Activated T-helper 1 cell treated with anti-CD3 and anti-CD28 coated beads, Interleukin-12 subunit alpha, Interleukin-12 subunit beta, Interleukin-2, Interleukin-4 antibody, amounts not matched to agents 30 ng/mL and 10 ng/mL and 1 ng/mL, durations not matched to agents 14 hours and 24 hours and 36 hours (primary cell): Measurements from ENCODE around the gene CAMKMT. TPM values are rescaled to one million over a fixed set of nuclear protein-coding genes. Genes with fewer than 3 reads are reported as not detected.

Experiments
- DNase-seq: peaks from one replicate; pipeline ENCODE4 v3.0.0; 2021; ENCODE audit warnings: low spot score
- H3K27ac Mint-ChIP-seq: one replicate; pipeline ENCODE4 v1.8.0; 2021; ENCODE audit warnings: mild to moderate bottlenecking, mixed read lengths
- H3K27me3 Mint-ChIP-seq: one replicate; pipeline ENCODE4 v1.8.0; 2022; ENCODE audit warnings: mild to moderate bottlenecking, moderate library complexity, mixed read lengths; ENCODE audit not compliant: insufficient read depth
- H3K36me3 Mint-ChIP-seq: one replicate; pipeline ENCODE4 v1.8.0; 2021; ENCODE audit warnings: low read depth, mixed read lengths
- H3K4me1 Mint-ChIP-seq: one replicate; pipeline ENCODE4 v1.8.0; 2021; ENCODE audit warnings: low read depth, mixed read lengths
- H3K4me3 Mint-ChIP-seq: one replicate; pipeline ENCODE4 v1.8.0; 2021; ENCODE audit warnings: mild to moderate bottlenecking, moderate library complexity, mixed read lengths
- H3K9me3 Mint-ChIP-seq: one replicate; pipeline ENCODE4 v1.8.0; 2021; ENCODE audit warnings: mixed read lengths
- intact Hi-C: fragments of 100-400 bp; cut with micrococcal nuclease; formaldehyde crosslinking; loops from one replicate; pipeline ENCODE4 v1.15.1; 2024
- total RNA-seq: library from RNA; stranded (reverse); gene quantifications from 2 replicates; pipeline ENCODE4 v1.2.3, GENCODE V29; 2022

Gene CAMKMT
- total RNA-seq, 1 donor from 2014 or later, result 14.2 TPM

DNA sequence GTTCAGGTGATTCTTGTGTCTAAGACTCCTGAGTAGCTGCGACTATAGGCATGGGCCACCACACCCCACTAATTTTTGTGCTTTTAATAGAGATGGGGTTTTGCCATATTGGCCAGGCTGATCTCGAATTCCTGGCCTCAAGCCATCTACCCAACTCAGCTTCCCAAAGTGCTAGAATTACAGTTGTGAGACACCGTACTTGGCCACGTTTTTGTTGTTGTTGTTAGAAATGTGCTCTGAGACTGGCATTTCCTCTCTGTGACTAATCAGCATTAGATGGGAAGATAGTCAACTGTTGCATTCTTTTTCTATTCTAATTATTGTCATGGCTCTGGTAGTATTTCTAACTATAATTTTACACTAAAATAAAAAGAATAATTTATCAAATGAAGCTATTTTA is 191.7 kb downstream of the CAMKMT start:
- Mint-ChIP-seq H3K4me3 (no peak overlapping the region), H3K27ac (no peak overlapping the region), H3K27me3 (no peaks in the 10 kb centered on the region), H3K4me1 (no peaks in the 10 kb centered on the region), H3K36me3 (no peaks in the 10 kb centered on the region), H3K9me3 (no peaks in the 10 kb centered on the region)
- intact Hi-C loops, result no loop called here
- DNase-seq, result no peak

DNA sequence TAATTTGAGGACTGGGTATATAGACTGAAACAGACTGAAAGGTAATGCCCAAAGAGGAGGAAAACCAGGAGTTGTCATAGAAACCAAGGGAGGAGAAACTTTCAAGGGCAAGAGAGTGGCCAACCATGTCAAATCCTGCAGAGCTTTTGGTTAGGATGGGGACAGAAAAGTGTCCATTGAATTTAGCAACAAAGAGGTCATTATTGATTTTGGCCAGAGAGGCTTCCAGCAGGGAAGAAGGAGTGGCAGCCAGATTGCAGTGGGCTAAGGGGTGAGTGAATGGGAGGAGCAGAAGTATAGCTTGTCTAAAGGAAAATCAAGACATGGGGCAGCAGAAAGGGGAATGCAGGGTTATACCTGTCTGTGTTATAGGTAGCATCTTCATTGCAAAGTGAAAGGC is 194.0 kb downstream of the CAMKMT start:
- no peak overlapping the region for H3K27ac Mint-ChIP-seq
- H3K4me3 Mint-ChIP-seq, result no peak overlapping the region
- H3K27me3 Mint-ChIP-seq, result no peaks in the 10 kb centered on the region
- H3K4me1 Mint-ChIP-seq, result no peaks in the 10 kb centered on the region
- no peaks in the 10 kb centered on the region for H3K36me3 Mint-ChIP-seq
- H3K9me3 Mint-ChIP-seq, result no peaks in the 10 kb centered on the region
- DNase-seq, result no peak
- intact Hi-C loops, result no loop called here

DNA sequence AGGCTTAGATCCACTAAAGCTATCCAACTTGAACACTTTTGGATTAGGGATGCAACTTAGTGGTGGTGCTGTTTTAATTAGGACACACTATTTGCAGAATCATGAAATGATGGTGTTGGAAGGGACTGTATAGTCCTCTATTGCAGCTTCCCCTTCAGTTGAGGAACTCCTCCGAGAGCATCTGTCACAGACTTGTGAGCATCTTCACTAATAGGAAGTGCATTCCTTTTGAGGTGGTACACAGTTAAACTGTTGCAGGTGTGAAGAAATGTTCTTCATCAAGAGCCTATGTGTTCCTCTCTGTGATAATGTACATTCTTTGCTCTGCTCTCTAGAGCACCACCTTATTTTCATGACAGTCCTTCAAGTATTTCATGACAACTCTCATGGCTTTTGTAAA is 197.4 kb downstream of the CAMKMT start:
- no peak for DNase-seq
- no peaks in the 10 kb centered on the region for H3K4me1 Mint-ChIP-seq
- H3K4me3 Mint-ChIP-seq, result no peak overlapping the region
- no peaks in the 10 kb centered on the region for H3K36me3 Mint-ChIP-seq
- intact Hi-C loops, result no loop called here
- no peaks in the 10 kb centered on the region for H3K27me3 Mint-ChIP-seq
- no peak overlapping the region for H3K27ac Mint-ChIP-seq
- H3K9me3 Mint-ChIP-seq, result no peaks in the 10 kb centered on the region

DNA sequence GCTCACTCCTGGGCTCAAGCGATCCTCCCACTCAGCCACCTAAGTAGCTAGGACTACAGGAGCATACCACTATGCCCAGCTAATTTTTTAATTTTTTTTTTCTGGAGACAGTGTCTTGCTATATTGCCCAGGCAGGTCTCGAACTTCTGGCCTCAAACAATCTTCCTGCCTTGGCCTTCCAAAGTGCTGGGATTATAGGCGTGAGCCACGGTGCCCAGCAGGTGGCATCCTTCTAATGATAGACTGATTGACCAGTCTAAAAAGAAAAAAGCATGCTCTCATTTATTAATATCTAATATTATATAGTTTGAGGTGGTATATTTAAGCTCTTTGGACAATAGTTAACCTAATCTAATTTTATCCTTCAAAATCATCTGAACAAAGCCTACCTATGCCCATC is 198.6 kb downstream of the CAMKMT start:
- Mint-ChIP-seq H3K4me1 (no peaks in the 10 kb centered on the region), H3K36me3 (no peaks in the 10 kb centered on the region), H3K27ac (no peak overlapping the region), H3K4me3 (no peak overlapping the region), H3K27me3 (no peaks in the 10 kb centered on the region), H3K9me3 (no peaks in the 10 kb centered on the region)
- no peak for DNase-seq
- intact Hi-C loops, result loop anchor here (10.0 kb wide), 1 partner anchor 394 kb away; no protein-coding TSS in a partner anchor

DNA sequence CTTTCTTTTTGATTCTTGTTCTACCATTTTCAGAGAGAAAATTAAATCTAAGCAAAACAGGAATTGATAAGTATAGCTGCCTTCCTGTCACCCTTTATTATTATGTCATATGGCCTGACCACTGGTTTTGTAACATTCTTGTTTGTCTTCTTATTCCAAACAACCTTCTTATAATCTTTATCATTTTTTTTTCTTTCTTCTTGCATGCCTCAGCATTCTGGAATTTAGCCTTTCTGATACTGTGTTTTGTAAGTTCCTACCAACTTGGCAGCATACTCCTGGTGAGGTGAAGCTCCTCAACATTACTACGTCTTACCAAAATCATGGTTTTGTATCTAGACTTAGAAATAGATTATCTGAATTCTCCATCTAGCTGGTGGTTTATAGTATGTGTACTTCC is 199.2 kb downstream of the CAMKMT start:
- no peaks in the 10 kb centered on the region for H3K4me1 Mint-ChIP-seq
- H3K27ac Mint-ChIP-seq, result no peak overlapping the region
- no peaks in the 10 kb centered on the region for H3K27me3 Mint-ChIP-seq
- intact Hi-C loops, result loop anchor here (10.0 kb wide), 1 partner anchor 394 kb away; no protein-coding TSS in a partner anchor
- H3K4me3 Mint-ChIP-seq, result no peak overlapping the region
- no peak for DNase-seq
- H3K9me3 Mint-ChIP-seq, result no peaks in the 10 kb centered on the region
- H3K36me3 Mint-ChIP-seq, result no peaks in the 10 kb centered on the region

DNA sequence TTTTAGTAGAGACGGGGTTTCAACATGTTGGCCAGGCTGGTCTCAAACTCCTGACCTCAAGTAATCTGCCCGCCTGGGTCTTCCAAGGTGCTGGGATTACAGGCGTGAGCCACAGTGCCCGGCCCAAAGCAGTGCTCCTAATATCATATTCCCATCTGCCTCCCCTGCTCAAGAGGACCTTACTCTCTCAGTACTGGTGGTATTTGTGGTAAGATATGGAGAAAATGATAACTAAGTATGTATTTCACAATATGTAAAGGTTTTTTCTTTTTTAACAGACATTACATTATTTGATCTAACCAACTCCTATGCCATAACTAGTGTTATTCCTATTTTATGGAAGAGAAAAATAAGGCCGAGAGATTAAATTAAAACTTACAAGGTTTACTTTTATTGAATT is 201.0 kb downstream of the CAMKMT start:
- no peak for DNase-seq
- H3K4me1 Mint-ChIP-seq, result no peaks in the 10 kb centered on the region
- no peaks in the 10 kb centered on the region for H3K9me3 Mint-ChIP-seq
- no peak overlapping the region for H3K4me3 Mint-ChIP-seq
- H3K27ac Mint-ChIP-seq, result no peak overlapping the region
- intact Hi-C loops, result loop anchor here (10.0 kb wide), 1 partner anchor 392 kb away; no protein-coding TSS in a partner anchor
- no peaks in the 10 kb centered on the region for H3K27me3 Mint-ChIP-seq
- no peaks in the 10 kb centered on the region for H3K36me3 Mint-ChIP-seq

DNA sequence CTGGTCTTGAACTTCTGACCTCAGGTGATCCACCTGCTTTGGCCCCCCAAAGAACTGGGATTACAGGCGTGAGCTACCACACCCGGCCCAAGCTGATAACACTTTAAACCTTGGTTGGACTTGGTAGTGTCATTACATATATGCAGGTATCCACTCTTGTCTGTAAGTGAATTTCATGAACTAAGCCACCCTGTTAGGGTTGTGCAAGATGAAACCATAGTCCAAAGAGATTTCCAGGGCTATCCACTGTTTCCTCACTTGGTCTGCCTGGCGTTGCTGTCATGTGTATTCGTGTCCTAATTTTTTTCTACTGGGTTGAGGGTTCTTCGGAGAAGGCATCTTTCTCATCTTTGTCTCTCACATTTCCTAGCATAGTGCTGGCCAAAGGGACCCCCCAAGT is 203.0 kb downstream of the CAMKMT start:
- intact Hi-C loops, result loop anchor here (10.0 kb wide), 1 partner anchor 390 kb away; no protein-coding TSS in a partner anchor
- no peak overlapping the region for H3K4me3 Mint-ChIP-seq
- H3K27ac Mint-ChIP-seq, result no peak overlapping the region
- no peak for DNase-seq
- no peaks in the 10 kb centered on the region for H3K27me3 Mint-ChIP-seq
- no peaks in the 10 kb centered on the region for H3K9me3 Mint-ChIP-seq
- H3K36me3 Mint-ChIP-seq, result no peaks in the 10 kb centered on the region
- no peaks in the 10 kb centered on the region for H3K4me1 Mint-ChIP-seq

DNA sequence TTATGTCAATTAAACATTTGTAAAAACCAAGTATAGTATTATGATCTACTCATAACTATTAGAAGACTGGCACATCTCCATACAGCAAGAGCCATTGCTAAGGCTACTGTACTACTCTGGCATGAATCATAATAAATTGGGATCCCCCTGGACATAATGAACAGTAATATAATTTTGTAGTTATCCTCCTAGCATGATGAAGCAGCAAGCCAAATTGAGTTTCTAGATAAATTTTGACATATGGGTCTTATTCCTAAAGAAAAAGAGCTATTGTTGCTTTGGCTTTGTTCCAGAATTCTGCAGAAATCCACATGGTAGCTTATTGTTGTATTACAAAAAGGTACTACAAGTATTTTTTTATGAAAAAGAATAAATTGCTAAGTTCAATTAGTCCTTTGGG is 204.3 kb downstream of the CAMKMT start:
- intact Hi-C loops, result loop anchor here (10.0 kb wide), 1 partner anchor 389 kb away; no protein-coding TSS in a partner anchor
- Mint-ChIP-seq H3K4me1 (peaks cover 11% of the 10 kb centered on the region), H3K9me3 (no peaks in the 10 kb centered on the region), H3K4me3 (no peak overlapping the region), H3K27ac (no peak overlapping the region), H3K36me3 (no peaks in the 10 kb centered on the region), H3K27me3 (no peaks in the 10 kb centered on the region)
- no peak for DNase-seq

DNA sequence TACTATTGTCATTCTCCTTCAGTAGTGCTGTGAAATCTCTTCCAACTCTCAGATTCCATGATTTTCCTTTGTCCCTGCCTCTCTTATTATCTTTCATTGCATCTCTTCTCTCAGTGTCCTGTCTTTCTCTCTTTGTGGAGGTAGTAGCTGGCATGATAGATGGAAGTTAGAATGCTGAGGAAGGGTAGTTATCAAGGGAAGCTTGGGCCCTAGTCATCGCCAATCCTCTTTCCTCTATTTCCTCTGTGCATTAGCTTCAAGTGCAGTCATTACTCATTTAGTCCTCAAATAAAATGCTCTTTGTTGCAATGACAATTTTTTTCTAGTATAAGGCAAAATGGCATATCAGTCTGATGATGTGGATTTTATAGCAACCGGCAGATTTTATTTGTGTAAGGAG is 207.7 kb downstream of the CAMKMT start:
- intact Hi-C loops, result loop anchor here (10.0 kb wide), 1 partner anchor 385 kb away; no protein-coding TSS in a partner anchor
- Mint-ChIP-seq H3K36me3 (no peaks in the 10 kb centered on the region), H3K27ac (no peak overlapping the region), H3K4me1 (peaks cover 13% of the 10 kb centered on the region), H3K9me3 (no peaks in the 10 kb centered on the region), H3K4me3 (no peak overlapping the region), H3K27me3 (peaks cover 2% of the 10 kb centered on the region)
- DNase-seq, result no peak

DNA sequence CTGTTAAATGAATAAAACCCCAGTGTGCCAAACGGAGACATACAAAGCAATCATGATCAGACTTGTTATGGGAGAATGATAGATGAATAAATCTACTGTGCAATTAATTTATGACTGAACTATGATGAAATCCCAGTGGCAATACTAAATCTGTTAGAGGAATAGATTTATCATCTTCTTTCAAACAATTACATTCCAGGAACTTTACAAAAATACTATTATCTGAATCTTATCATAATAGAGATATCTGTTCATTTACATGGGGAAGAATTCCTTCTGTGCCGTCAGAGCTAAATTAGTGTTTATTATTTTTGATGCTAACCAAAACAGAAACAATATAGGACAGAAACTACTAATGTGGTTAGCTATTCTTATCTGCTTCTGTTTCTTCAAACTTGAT is 208.5 kb downstream of the CAMKMT start:
- H3K27ac Mint-ChIP-seq, result no peak overlapping the region
- intact Hi-C loops, result no loop called here
- H3K36me3 Mint-ChIP-seq, result no peaks in the 10 kb centered on the region
- H3K27me3 Mint-ChIP-seq, result peaks cover 2% of the 10 kb centered on the region
- H3K4me3 Mint-ChIP-seq, result no peak overlapping the region
- H3K4me1 Mint-ChIP-seq, result peaks cover 13% of the 10 kb centered on the region
- DNase-seq, result no peak
- H3K9me3 Mint-ChIP-seq, result no peaks in the 10 kb centered on the region

DNA sequence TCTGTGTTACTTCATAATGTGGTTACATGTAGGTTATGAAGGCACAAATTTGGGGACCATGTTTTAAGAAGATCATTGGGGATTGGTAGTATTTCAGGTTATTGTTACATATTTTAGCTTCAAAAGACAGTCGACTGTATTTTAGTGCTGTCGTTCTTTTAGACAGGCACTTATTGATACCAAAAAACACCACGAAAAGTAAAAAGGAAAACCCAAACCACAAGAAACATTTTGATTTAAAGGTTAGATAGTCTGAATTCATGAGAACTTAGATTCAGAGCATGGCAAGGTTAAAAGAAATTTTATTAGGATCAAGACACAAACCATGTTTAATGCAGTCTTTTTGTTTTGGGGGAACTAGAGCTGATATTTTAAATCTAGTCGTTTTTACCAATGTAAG is 209.0 kb downstream of the CAMKMT start:
- Mint-ChIP-seq H3K27ac (no peak overlapping the region), H3K4me1 (peaks cover 13% of the 10 kb centered on the region), H3K4me3 (no peak overlapping the region), H3K36me3 (no peaks in the 10 kb centered on the region), H3K27me3 (peaks cover 2% of the 10 kb centered on the region), H3K9me3 (no peaks in the 10 kb centered on the region)
- DNase-seq, result no peak
- intact Hi-C loops, result no loop called here

DNA sequence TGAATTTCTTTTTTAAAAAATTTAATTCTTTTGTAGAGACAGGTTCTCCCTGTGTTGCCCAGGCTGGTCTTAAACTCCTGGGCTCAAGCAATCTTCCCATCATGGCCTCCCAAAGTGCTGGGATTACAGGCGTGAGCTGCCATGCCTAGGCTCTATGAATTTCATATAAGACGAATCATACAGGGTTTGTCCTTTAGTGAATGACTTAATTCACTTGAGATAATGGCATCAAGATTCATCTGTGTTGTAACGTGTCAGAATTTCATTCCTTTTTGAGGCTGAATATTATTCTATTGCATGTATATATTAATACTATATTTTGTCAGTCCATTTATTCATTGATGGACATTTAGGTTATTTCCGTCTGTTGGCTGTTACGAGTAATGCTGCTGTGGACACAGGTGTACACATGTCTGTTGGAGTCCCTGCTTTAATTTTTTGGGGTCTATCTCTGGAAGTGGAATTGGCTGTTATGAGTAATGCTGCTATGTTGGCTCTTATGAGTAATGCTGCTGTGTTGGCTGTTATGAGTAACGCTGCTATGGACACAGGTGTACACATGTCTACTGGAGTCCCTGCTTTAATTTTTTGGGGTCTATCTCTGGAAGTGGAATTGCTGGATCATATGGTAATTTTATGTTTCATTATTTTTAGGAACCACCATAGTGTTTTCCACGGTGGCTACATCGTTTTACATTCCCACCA is 210.6 kb downstream of the CAMKMT start:
- intact Hi-C loops, result no loop called here
- H3K27me3 Mint-ChIP-seq, result peaks cover 2% of the 10 kb centered on the region
- no peak for DNase-seq
- H3K4me3 Mint-ChIP-seq, result no peak overlapping the region
- no peaks in the 10 kb centered on the region for H3K9me3 Mint-ChIP-seq
- H3K36me3 Mint-ChIP-seq, result no peaks in the 10 kb centered on the region
- peaks cover 13% of the 10 kb centered on the region for H3K4me1 Mint-ChIP-seq
- H3K27ac Mint-ChIP-seq, result no peak overlapping the region

DNA sequence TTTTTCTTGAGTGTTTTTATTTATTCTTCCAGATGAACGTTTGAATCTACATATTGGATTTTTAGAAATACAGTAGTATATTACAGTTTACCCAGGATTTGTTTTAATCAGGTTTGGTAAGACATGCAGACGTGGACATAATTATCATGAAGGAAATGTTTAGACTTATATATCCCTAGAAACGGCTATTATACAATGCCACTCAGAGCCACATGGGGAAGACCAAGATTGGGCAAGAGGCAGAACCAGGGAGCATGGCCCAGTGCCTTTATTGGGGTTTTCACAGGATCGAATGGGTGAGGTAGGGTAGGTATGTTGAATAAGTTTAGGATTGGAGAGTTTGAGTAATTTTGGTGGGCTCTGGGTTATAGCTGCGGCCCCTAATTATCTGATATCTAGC is 212.2 kb downstream of the CAMKMT start:
- Mint-ChIP-seq H3K4me1 (peaks cover 27% of the 10 kb centered on the region), H3K27me3 (peaks cover 2% of the 10 kb centered on the region), H3K9me3 (no peaks in the 10 kb centered on the region), H3K36me3 (no peaks in the 10 kb centered on the region), H3K27ac (no peak overlapping the region), H3K4me3 (no peak overlapping the region)
- no peak for DNase-seq
- intact Hi-C loops, result no loop called here
